ENCODE results near the gene CSNK1D. TPM values are rescaled to one million over a fixed set of nuclear protein-coding genes. Genes with fewer than 3 reads are reported as not detected.

Gene CSNK1D
- 100 to 1,000 TPM; 118 to 182 TPM for total RNA-seq

- Mint-ChIP-seq H3K36me3 (ENCODE audit: low read depth) (peaks cover 24% of the 10 kb centered on the region), H3K27ac (peak within 1 kb of the TSS; percentile 94), H3K4me3 (peak within 1 kb of the TSS; percentile 90), H3K4me1 (peaks cover 39% of the 10 kb centered on the region), H3K27me3 (no peaks in the 10 kb centered on the region), H3K9me3 (ENCODE audit: low read depth) (no peaks in the 10 kb centered on the region)
- ChIA-PET POLR2A (interaction anchor here (0.6 to 1.9 kb wide), 4 partner anchors 10 to 53 kb away, joined by 3 to 10 read pairs (median 4); no protein-coding TSS in a partner anchor), CTCF (interaction anchor here (0.6 to 0.7 kb wide), 2 partner anchors 25 to 28 kb away, joined by 3 read pairs; no protein-coding TSS in a partner anchor)
- DNase-seq (peak; percentile 96), ATAC-seq (peak; percentile 81)
- intact Hi-C loops (cut with DNase I, micrococcal nuclease), result loop anchor here (1.0 to 5.0 kb wide), 14 partner anchors 15 to 296 kb away; partner anchors contain the start of genes ASPSCR1 (in 1 of the 2), CENPX (in 1 of the 2), CYBC1 (in 1 of the 2) and FASN (in 1 of the 2)
These were observed at the start of gene CSNK1D for GRCh38 chr17:82273327-82274133. TSS of gene CSNK1D (minus strand) at chr17:82273700. CDS start at chr17:82273381, 319 bp downstream.

DNA sequence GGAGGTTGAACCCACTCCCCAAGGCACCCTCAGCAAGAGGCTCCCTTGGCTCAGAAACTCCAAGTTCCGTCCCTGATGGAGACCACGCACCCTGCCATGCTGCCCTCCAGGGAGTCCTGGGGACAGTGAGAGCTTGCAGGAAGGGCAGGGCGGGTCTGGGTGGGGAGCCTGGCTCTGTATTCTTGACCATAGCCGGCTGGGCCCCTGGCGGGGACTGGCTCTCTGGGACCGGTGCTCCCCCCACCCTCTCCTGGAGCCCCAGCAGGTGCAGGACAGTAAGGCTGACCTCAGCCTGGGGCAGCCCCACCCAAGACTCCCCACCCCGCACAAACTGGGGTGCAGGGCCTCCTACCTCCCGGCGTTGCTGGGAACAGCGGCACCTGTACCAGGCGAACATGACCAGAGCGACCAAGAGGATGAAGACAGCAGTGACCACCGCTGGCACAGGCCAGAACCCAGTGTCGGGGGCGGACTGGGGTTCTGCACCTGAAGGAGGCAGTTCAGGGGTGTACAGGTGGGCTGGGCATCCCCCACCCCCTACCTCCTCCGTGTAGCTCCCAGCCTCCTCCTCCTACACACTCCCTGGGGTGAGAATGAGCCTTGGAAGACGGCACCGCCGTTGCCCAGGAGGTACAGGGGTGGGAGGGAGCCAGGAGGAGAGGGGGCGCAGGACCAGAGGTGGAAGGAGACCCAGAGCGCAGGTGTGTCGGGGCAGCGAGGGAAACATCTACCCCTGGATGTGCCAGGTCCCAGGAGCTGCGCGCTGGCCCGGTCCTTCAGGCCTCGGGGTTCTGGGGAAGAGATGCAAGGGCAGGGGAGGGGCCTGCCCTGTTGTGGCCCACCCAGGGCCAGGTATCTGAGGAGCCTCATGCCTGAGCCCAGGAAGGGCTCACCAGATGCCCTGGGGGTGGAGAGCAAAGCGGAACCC is 49.3 kb upstream of the CSNK1D start:
- Mint-ChIP-seq H3K27me3 (no peaks in the 10 kb centered on the region), H3K36me3 (ENCODE audit: low read depth) (peaks cover 33% of the 10 kb centered on the region), H3K4me1 (peaks cover 25% of the 10 kb centered on the region), H3K9me3 (ENCODE audit: low read depth) (no peaks in the 10 kb centered on the region), H3K27ac (peak overlapping the region; percentile 37), H3K4me3 (no peak overlapping the region)
- ATAC-seq (no peak), DNase-seq (peak; percentile 9)
- ChIA-PET CTCF (interaction anchor here (0.7 to 1.9 kb wide), 5 partner anchors 10 to 81 kb away, joined by 3 to 11 read pairs (median 3); partner anchors contain the start of gene SECTM1), POLR2A (interaction anchor here (0.7 to 3.2 kb wide), 5 partner anchors 8 to 51 kb away, joined by 3 to 62 read pairs (median 3); no protein-coding TSS in a partner anchor)
- intact Hi-C loops (cut with DNase I, micrococcal nuclease), result loop anchor here in 1 of 2 experiments (10.0 kb wide), 1 partner anchor 288 kb away; the partner anchor contains the start of genes DCXR and RAC3

DNA sequence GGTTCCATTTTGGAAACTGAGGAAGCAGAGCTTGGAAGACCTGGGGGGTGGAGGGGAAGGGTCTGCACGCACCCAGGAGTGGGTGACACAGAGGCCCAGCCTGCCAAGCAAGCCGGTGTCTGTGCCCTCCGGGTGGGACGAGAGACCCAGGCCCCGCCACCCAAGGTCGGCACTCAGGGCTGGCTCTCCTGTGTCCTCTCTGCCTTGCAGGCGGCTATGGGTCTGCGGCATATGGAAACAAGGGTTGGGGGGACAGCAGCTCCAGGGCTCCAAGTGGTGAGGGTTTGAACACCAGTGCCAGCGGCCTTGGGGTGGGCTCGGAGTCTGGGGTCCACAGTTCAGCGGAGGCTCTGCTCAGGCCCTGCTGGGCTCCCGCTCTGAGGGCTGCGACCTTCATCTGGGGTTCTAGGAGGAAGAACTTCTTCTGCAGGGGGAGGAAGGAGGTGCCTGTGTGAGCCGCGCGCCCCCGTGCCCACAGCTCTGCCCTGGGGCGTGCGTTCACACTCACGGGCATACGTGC is 48.5 kb upstream of the CSNK1D start:
- POLR2A ChIA-PET, result interaction anchor here (0.7 to 3.2 kb wide), 5 partner anchors 9 to 24 kb away, joined by 3 to 62 read pairs (median 6); partner anchors contain the start of gene SECTM1
- Mint-ChIP-seq H3K27ac (no peak overlapping the region), H3K9me3 (ENCODE audit: low read depth) (no peaks in the 10 kb centered on the region), H3K4me3 (no peak overlapping the region), H3K4me1 (peaks cover 25% of the 10 kb centered on the region), H3K36me3 (ENCODE audit: low read depth) (peaks cover 33% of the 10 kb centered on the region), H3K27me3 (no peaks in the 10 kb centered on the region)
- intact Hi-C loops (cut with DNase I, micrococcal nuclease), result loop anchor here (1.0 to 10.0 kb wide), 9 partner anchors 16 to 287 kb away; partner anchors contain the start of genes CSNK1D (in 1 of the 2), DCXR (in 1 of the 2) and RAC3 (in 1 of the 2)
- ATAC-seq, result peak; percentile 9
- CTCF ChIA-PET, result interaction anchor here (0.7 to 1.9 kb wide), 7 partner anchors 11 to 80 kb away, joined by 3 to 11 read pairs (median 3); partner anchors contain the start of gene SECTM1
- peak; percentile 62 for DNase-seq

GRCh38 chr17:82320956-82321927 is 47.7 kb upstream of the CSNK1D start:
- ChIA-PET CTCF (interaction anchor here (0.6 to 2.0 kb wide), 19 partner anchors 8 to 1956 kb away, joined by 3 to 23 read pairs (median 4); partner anchors contain the start of gene SECTM1), POLR2A (interaction anchor here (0.8 to 3.2 kb wide), 7 partner anchors 9 to 223 kb away, joined by 3 to 62 read pairs (median 6); partner anchors contain the start of gene SECTM1)
- peak; percentile 91 for DNase-seq
- Mint-ChIP-seq H3K4me1 (peaks cover 25% of the 10 kb centered on the region), H3K27me3 (no peaks in the 10 kb centered on the region), H3K4me3 (no peak overlapping the region), H3K27ac (no peak overlapping the region), H3K36me3 (ENCODE audit: low read depth) (peaks cover 40% of the 10 kb centered on the region), H3K9me3 (ENCODE audit: low read depth) (no peaks in the 10 kb centered on the region)
- intact Hi-C loops (cut with DNase I, micrococcal nuclease), result loop anchor here (1.0 to 10.0 kb wide), 9 partner anchors 15 to 286 kb away; partner anchors contain the start of genes CSNK1D (in 1 of the 2), DCXR (in 1 of the 2) and RAC3 (in 1 of the 2)
- peak; percentile 24 for ATAC-seq

- no peaks in the 10 kb centered on the region for H3K27me3 Mint-ChIP-seq
- no peak overlapping the region for H3K27ac Mint-ChIP-seq
- H3K4me1 Mint-ChIP-seq, result peaks cover 25% of the 10 kb centered on the region
- CTCF ChIA-PET, result interaction anchor here (0.6 to 2.0 kb wide), 16 partner anchors 7 to 1955 kb away, joined by 3 to 23 read pairs (median 4); partner anchors contain the start of gene SECTM1
- no peak overlapping the region for H3K4me3 Mint-ChIP-seq
- H3K9me3 Mint-ChIP-seq (ENCODE audit: low read depth), result no peaks in the 10 kb centered on the region
- intact Hi-C loops (cut with DNase I, micrococcal nuclease), result loop anchor here in 1 of 2 experiments (2.0 to 10.0 kb wide), 2 partner anchors 83 to 285 kb away; partner anchors contain the start of genes DCXR and RAC3
- DNase-seq (peak; percentile 21), ATAC-seq (no peak)
- peaks cover 49% of the 10 kb centered on the region for H3K36me3 Mint-ChIP-seq (ENCODE audit: low read depth)
- POLR2A ChIA-PET, result interaction anchor here (0.8 to 3.2 kb wide), 9 partner anchors 8 to 285 kb away, joined by 3 to 62 read pairs (median 6); partner anchors contain the start of gene SECTM1
These were observed 46.8 kb upstream of the CSNK1D start for GRCh38 chr17:82320140-82320840.

DNA sequence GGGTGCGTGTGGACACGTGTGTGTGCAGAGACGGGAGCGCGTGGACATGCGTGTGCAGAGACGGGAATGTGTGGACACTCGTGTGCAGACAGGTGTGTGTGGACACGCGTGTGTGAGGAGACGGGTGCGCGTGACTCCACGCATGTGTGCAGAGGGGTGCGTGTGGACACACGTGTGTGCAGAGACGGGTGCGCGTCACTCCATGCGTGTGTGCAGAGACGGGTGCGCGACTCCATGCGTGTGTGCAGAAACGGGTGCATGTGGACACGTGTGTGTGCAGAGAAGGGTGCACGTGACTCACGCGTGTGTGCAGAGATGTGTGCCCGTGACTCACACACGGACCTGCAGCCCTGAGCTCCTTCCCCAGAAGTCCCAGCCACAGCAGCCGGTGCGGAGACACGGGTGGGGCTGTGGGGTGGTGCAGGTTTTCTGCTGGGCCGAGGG is 46.1 kb upstream of the CSNK1D start:
- Mint-ChIP-seq H3K4me3 (no peak overlapping the region), H3K27ac (no peak overlapping the region), H3K9me3 (ENCODE audit: low read depth) (no peaks in the 10 kb centered on the region), H3K36me3 (ENCODE audit: low read depth) (peaks cover 48% of the 10 kb centered on the region), H3K27me3 (no peaks in the 10 kb centered on the region), H3K4me1 (peaks cover 19% of the 10 kb centered on the region)
- no peak for ATAC-seq
- peak; percentile 32 for DNase-seq
- intact Hi-C loops (cut with DNase I, micrococcal nuclease), result loop anchor here in 1 of 2 experiments (2.0 to 10.0 kb wide), 2 partner anchors 83 to 285 kb away; partner anchors contain the start of genes DCXR and RAC3
- CTCF ChIA-PET, result interaction anchor here (2.0 kb wide), 1 partner anchor 18 kb away, joined by 23 read pairs; no protein-coding TSS in a partner anchor
- POLR2A ChIA-PET, result interaction anchor here (0.6 to 3.2 kb wide), 4 partner anchors 14 to 284 kb away, joined by 4 to 29 read pairs (median 7); no protein-coding TSS in a partner anchor

- H3K4me3 Mint-ChIP-seq, result no peak overlapping the region
- no peaks in the 10 kb centered on the region for H3K9me3 Mint-ChIP-seq (ENCODE audit: low read depth)
- POLR2A ChIA-PET, result interaction anchor here (0.6 to 3.2 kb wide), 4 partner anchors 13 to 284 kb away, joined by 4 to 29 read pairs (median 7); no protein-coding TSS in a partner anchor
- intact Hi-C loops (cut with DNase I, micrococcal nuclease), result no loop called here
- ATAC-seq (no peak), DNase-seq (peak; percentile 23)
- CTCF ChIA-PET, result no interaction called here
- H3K27ac Mint-ChIP-seq, result no peak overlapping the region
- H3K4me1 Mint-ChIP-seq, result peaks cover 17% of the 10 kb centered on the region
- no peaks in the 10 kb centered on the region for H3K27me3 Mint-ChIP-seq
- peaks cover 49% of the 10 kb centered on the region for H3K36me3 Mint-ChIP-seq (ENCODE audit: low read depth)
These were observed 45.5 kb upstream of the CSNK1D start for GRCh38 chr17:82318772-82319606.

GRCh38 chr17:82318169-82318498 is 44.6 kb upstream of the CSNK1D start:
- CTCF ChIA-PET, result interaction anchor here (1.0 to 2.1 kb wide), 5 partner anchors 12 to 21 kb away, joined by 3 to 7 read pairs (median 6); no protein-coding TSS in a partner anchor
- ATAC-seq (no peak), DNase-seq (peak; percentile 36)
- no peak overlapping the region for H3K4me3 Mint-ChIP-seq
- no peaks in the 10 kb centered on the region for H3K9me3 Mint-ChIP-seq (ENCODE audit: low read depth)
- peaks cover 13% of the 10 kb centered on the region for H3K4me1 Mint-ChIP-seq
- POLR2A ChIA-PET, result interaction anchor here (1.4 to 2.7 kb wide), 4 partner anchors 9 to 26 kb away, joined by 5 to 94 read pairs (median 14); no protein-coding TSS in a partner anchor
- intact Hi-C loops (cut with DNase I, micrococcal nuclease), result no loop called here
- no peak overlapping the region for H3K27ac Mint-ChIP-seq
- no peaks in the 10 kb centered on the region for H3K27me3 Mint-ChIP-seq
- H3K36me3 Mint-ChIP-seq (ENCODE audit: low read depth), result peaks cover 51% of the 10 kb centered on the region

All from activated CD4-positive, alpha-beta T cell treated with anti-CD3 and anti-CD28 coated beads for 36 hours (primary cell).